ENCODE measurements around the gene NPIPB2. TPM values are rescaled to one million over a fixed set of nuclear protein-coding genes. Genes with fewer than 3 reads are reported as not detected.

The NPIPB2 gene
- total and polyA plus RNA-seq, 2 of the 8 experiments (the other 6 are each of a cell fraction or from before 2014, with no cell fraction given) = 7.5 to 8.3 TPM

DNA sequence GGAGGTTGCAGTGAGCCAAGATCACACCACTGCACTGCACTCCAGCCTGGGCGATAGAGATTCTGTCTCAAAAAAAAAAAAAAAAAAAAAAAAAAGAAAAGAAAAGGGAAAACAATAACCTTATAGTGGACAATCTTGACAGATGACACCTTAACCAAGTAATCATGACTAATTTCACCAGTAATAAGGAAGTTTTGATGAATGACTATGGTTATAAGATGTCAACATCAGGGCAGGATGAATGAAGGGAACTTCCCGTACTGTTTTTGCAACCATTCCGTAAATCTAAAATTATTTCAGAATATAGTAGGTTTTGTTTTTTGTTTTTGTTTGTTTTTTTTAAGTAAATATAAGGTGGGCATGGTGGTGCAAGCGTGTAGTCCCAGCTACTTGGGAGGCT, 49.1 kb downstream of the NPIPB2 start (continued):
- TF ChIP-seq, protein P1, sequence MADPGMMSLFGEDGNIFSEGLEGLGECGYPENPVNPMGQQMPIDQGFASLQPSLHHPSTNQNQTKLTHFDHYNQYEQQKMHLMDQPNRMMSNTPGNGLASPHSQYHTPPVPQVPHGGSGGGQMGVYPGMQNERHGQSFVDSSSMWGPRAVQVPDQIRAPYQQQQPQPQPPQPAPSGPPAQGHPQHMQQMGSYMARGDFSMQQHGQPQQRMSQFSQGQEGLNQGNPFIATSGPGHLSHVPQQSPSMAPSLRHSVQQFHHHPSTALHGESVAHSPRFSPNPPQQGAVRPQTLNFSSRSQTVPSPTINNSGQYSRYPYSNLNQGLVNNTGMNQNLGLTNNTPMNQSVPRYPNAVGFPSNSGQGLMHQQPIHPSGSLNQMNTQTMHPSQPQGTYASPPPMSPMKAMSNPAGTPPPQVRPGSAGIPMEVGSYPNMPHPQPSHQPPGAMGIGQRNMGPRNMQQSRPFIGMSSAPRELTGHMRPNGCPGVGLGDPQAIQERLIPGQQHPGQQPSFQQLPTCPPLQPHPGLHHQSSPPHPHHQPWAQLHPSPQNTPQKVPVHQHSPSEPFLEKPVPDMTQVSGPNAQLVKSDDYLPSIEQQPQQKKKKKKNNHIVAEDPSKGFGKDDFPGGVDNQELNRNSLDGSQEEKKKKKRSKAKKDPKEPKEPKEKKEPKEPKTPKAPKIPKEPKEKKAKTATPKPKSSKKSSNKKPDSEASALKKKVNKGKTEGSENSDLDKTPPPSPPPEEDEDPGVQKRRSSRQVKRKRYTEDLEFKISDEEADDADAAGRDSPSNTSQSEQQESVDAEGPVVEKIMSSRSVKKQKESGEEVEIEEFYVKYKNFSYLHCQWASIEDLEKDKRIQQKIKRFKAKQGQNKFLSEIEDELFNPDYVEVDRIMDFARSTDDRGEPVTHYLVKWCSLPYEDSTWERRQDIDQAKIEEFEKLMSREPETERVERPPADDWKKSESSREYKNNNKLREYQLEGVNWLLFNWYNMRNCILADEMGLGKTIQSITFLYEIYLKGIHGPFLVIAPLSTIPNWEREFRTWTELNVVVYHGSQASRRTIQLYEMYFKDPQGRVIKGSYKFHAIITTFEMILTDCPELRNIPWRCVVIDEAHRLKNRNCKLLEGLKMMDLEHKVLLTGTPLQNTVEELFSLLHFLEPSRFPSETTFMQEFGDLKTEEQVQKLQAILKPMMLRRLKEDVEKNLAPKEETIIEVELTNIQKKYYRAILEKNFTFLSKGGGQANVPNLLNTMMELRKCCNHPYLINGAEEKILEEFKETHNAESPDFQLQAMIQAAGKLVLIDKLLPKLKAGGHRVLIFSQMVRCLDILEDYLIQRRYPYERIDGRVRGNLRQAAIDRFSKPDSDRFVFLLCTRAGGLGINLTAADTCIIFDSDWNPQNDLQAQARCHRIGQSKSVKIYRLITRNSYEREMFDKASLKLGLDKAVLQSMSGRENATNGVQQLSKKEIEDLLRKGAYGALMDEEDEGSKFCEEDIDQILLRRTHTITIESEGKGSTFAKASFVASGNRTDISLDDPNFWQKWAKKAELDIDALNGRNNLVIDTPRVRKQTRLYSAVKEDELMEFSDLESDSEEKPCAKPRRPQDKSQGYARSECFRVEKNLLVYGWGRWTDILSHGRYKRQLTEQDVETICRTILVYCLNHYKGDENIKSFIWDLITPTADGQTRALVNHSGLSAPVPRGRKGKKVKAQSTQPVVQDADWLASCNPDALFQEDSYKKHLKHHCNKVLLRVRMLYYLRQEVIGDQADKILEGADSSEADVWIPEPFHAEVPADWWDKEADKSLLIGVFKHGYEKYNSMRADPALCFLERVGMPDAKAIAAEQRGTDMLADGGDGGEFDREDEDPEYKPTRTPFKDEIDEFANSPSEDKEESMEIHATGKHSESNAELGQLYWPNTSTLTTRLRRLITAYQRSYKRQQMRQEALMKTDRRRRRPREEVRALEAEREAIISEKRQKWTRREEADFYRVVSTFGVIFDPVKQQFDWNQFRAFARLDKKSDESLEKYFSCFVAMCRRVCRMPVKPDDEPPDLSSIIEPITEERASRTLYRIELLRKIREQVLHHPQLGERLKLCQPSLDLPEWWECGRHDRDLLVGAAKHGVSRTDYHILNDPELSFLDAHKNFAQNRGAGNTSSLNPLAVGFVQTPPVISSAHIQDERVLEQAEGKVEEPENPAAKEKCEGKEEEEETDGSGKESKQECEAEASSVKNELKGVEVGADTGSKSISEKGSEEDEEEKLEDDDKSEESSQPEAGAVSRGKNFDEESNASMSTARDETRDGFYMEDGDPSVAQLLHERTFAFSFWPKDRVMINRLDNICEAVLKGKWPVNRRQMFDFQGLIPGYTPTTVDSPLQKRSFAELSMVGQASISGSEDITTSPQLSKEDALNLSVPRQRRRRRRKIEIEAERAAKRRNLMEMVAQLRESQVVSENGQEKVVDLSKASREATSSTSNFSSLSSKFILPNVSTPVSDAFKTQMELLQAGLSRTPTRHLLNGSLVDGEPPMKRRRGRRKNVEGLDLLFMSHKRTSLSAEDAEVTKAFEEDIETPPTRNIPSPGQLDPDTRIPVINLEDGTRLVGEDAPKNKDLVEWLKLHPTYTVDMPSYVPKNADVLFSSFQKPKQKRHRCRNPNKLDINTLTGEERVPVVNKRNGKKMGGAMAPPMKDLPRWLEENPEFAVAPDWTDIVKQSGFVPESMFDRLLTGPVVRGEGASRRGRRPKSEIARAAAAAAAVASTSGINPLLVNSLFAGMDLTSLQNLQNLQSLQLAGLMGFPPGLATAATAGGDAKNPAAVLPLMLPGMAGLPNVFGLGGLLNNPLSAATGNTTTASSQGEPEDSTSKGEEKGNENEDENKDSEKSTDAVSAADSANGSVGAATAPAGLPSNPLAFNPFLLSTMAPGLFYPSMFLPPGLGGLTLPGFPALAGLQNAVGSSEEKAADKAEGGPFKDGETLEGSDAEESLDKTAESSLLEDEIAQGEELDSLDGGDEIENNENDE (IDR thresholded peaks at IDR 0.05; ENCODE audit: insufficient replicate concordance, low read length) = no peak
- TF ChIP-seq HDAC2 (IDR thresholded peaks at IDR 0.05; ENCODE audit: borderline replicate concordance in 1 of 2, low read depth in 2 of 2, low read length in 2 of 2) (no peak), CTBP2 (IDR thresholded peaks at IDR 0.05; ENCODE audit: borderline replicate concordance, insufficient read depth, insufficient read length, low read length) (no peak), KDM1A (IDR thresholded peaks at IDR 0.05; ENCODE audit: borderline replicate concordance, low read length) (no peak), KDM4A (IDR thresholded peaks at IDR 0.05; ENCODE audit: low read depth, low read length, severe bottlenecking) (no peak), YY1 (IDR thresholded peaks at IDR 0.05; ENCODE audit: low read depth, low read length) (no peak), HDAC6 (IDR thresholded peaks at IDR 0.05; ENCODE audit: low read depth, low read length) (no peak), MAFK (IDR thresholded peaks at IDR 0.05; ENCODE audit: low read depth, low read length) (no peak)
- TF ChIP-seq, protein P2, sequence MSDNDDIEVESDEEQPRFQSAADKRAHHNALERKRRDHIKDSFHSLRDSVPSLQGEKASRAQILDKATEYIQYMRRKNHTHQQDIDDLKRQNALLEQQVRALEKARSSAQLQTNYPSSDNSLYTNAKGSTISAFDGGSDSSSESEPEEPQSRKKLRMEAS (IDR thresholded peaks at IDR 0.05) = no peak

Data from H1 (cell line).